Measurements from ENCODE around the gene SASH1.

GRCh38 chr6:148593813-148594170 lies 251.2 kb downstream of the SASH1 start:
- TF ChIP-seq, protein P1, sequence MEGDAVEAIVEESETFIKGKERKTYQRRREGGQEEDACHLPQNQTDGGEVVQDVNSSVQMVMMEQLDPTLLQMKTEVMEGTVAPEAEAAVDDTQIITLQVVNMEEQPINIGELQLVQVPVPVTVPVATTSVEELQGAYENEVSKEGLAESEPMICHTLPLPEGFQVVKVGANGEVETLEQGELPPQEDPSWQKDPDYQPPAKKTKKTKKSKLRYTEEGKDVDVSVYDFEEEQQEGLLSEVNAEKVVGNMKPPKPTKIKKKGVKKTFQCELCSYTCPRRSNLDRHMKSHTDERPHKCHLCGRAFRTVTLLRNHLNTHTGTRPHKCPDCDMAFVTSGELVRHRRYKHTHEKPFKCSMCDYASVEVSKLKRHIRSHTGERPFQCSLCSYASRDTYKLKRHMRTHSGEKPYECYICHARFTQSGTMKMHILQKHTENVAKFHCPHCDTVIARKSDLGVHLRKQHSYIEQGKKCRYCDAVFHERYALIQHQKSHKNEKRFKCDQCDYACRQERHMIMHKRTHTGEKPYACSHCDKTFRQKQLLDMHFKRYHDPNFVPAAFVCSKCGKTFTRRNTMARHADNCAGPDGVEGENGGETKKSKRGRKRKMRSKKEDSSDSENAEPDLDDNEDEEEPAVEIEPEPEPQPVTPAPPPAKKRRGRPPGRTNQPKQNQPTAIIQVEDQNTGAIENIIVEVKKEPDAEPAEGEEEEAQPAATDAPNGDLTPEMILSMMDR (IDR thresholded peaks at IDR 0.05; ENCODE audit: control extremely low read depth in 1 of 3, insufficient read depth in 1 of 3, low read depth in 1 of 3, low read length in 3 of 3) = no peak
- TF ChIP-seq CBX5 (IDR thresholded peaks at IDR 0.05; ENCODE audit: low read depth, low read length) = no peak
- TF ChIP-seq CREB1 (IDR thresholded peaks at IDR 0.05) = no peak
- TF ChIP-seq MAFK (IDR thresholded peaks at IDR 0.05; ENCODE audit: low read depth, low read length) = no peak
- no peak for TF ChIP-seq TCF12 (IDR thresholded peaks at IDR 0.05; ENCODE audit: low read depth, low read length)
- TF ChIP-seq RNF2 (IDR thresholded peaks at IDR 0.05; ENCODE audit: borderline replicate concordance, low read depth, low read length, missing control alignments, poor library complexity, severe bottlenecking) = no peak
- no peak for TF ChIP-seq RAD21 (IDR thresholded peaks at IDR 0.05 in 1 of 2, conservative IDR thresholded peaks at IDR 0.05 in 1 of 2; ENCODE audit: low read depth in 2 of 2, low read length in 2 of 2)
- TF ChIP-seq EZH2 (IDR thresholded peaks at IDR 0.05; ENCODE audit: low read depth, low read length, severe bottlenecking) = no peak
- no peak for TF ChIP-seq RFX5 (IDR thresholded peaks at IDR 0.05; ENCODE audit: borderline replicate concordance, low read depth, low read length)
- TF ChIP-seq YY1 (IDR thresholded peaks at IDR 0.05; ENCODE audit: low read depth, low read length) = no peak

Measured in H1 (cell line).